ACHN (cell line): ENCODE data around the gene ATP10A.

Experiments used
- DNase-seq: peaks from one replicate; pipeline ENCODE4 v3.0.0-alpha.2; 2015
- in situ Hi-C: cut with HindIII; loops from 2 replicates; pipeline ENCODE4 v1.10.0; 2017; ENCODE audit warnings: low sequenced_read_pairs, low pct_ligation_motif_present, low pct_unique_long_range_greater_than_20kb

The ATP10A gene

GRCh38 chr15:25863111-25863967 lies at the start of gene ATP10A:
Gene ATP10A (minus strand): TSS chr15:25863327. CDS start chr15:25863096, 231 bp downstream.
- in situ Hi-C loops: no loop called here
- DNase-seq: peak; percentile 71

- in situ Hi-C loops: no loop called here
- no peak for DNase-seq
Measured at GRCh38 chr15:25912035-25912434, 48.9 kb upstream of the ATP10A start.

GRCh38 chr15:25910832-25911231 lies 47.7 kb upstream of the ATP10A start:
- DNase-seq: no peak
- in situ Hi-C loops: no loop called here

GRCh38 chr15:25909806-25910205 lies 46.7 kb upstream of the ATP10A start:
- in situ Hi-C loops: no loop called here
- DNase-seq: no peak

- DNase-seq: no peak
- in situ Hi-C loops: no loop called here
Measured at GRCh38 chr15:25909325-25909724, 46.2 kb upstream of the ATP10A start.

GRCh38 chr15:25905140-25905539 lies 42.0 kb upstream of the ATP10A start:
- in situ Hi-C loops: no loop called here
- peak; percentile 18 for DNase-seq

- DNase-seq: peak; percentile 1
- in situ Hi-C loops: no loop called here
Measured at GRCh38 chr15:25903024-25903581, 40.0 kb upstream of the ATP10A start.

- in situ Hi-C loops: no loop called here
- DNase-seq: no peak
Measured at GRCh38 chr15:25901811-25902605, 38.9 kb upstream of the ATP10A start.

GRCh38 chr15:25900901-25901300 lies 37.8 kb upstream of the ATP10A start:
- no peak for DNase-seq
- in situ Hi-C loops: no loop called here

- DNase-seq: no peak
- in situ Hi-C loops: no loop called here
Measured at GRCh38 chr15:25900431-25900830, 37.3 kb upstream of the ATP10A start.

GRCh38 chr15:25899870-25900269 lies 36.7 kb upstream of the ATP10A start:
- in situ Hi-C loops: loop anchor here (25.0 kb wide), 1 partner anchor 113 kb away; no protein-coding TSS in a partner anchor
- no peak for DNase-seq

- DNase-seq: no peak
- in situ Hi-C loops: loop anchor here (25.0 kb wide), 1 partner anchor 110 kb away; no protein-coding TSS in a partner anchor
Measured at GRCh38 chr15:25897658-25898057, 34.5 kb upstream of the ATP10A start.

GRCh38 chr15:25894371-25894902 lies 31.3 kb upstream of the ATP10A start:
- in situ Hi-C loops: loop anchor here (25.0 kb wide), 1 partner anchor 107 kb away; no protein-coding TSS in a partner anchor
- DNase-seq: no peak

GRCh38 chr15:25893596-25893995 lies 30.5 kb upstream of the ATP10A start:
- in situ Hi-C loops: loop anchor here (25.0 kb wide), 1 partner anchor 106 kb away; no protein-coding TSS in a partner anchor
- DNase-seq: no peak

GRCh38 chr15:25892126-25892525 lies 29.0 kb upstream of the ATP10A start:
- DNase-seq: peak; percentile 45
- in situ Hi-C loops: loop anchor here (25.0 kb wide), 1 partner anchor 105 kb away; no protein-coding TSS in a partner anchor

- no peak for DNase-seq
Measured at GRCh38 chr15:25891081-25891480, 28.0 kb upstream of the ATP10A start.

GRCh38 chr15:25890529-25890928 lies 27.4 kb upstream of the ATP10A start:
- no peak for DNase-seq
- in situ Hi-C loops: loop anchor here (25.0 kb wide), 1 partner anchor 103 kb away; no protein-coding TSS in a partner anchor

More at GRCh38 chr15:25891081-25891480, 28.0 kb upstream of the ATP10A start:
- in situ Hi-C loops: loop anchor here (25.0 kb wide), 1 partner anchor 104 kb away; no protein-coding TSS in a partner anchor

GRCh38 chr15:25887870-25888269 lies 24.7 kb upstream of the ATP10A start:
- in situ Hi-C loops: loop anchor here (25.0 kb wide), 1 partner anchor 101 kb away; no protein-coding TSS in a partner anchor
- DNase-seq: no peak
